ENCODE measurements around the gene AIPL1.
A peak's percentile ranks its signal among the peaks of the same experiment; 100 is the strongest.

Gene AIPL1

GRCh38 chr17:6426356-6427101 lies 8.4 kb downstream of the AIPL1 start:
- DNase-seq (ENCODE audit: low read depth) = no peak
- H3K4me3 ChIP-seq (replicated peaks; ENCODE audit: low read depth, low read length) = no peak overlapping the region
- TF ChIP-seq CTCF (IDR thresholded peaks at IDR 0.05; ENCODE audit: low read length, missing control alignments) = no peak

GRCh38 chr17:6425407-6425806 lies 9.5 kb downstream of the AIPL1 start:
- H3K4me3 ChIP-seq (replicated peaks; ENCODE audit: low read depth, low read length) = no peak overlapping the region
- DNase-seq (ENCODE audit: low read depth) = no peak
- TF ChIP-seq CTCF (IDR thresholded peaks at IDR 0.05; ENCODE audit: low read length, missing control alignments) = no peak

GRCh38 chr17:6423931-6424330 lies 11.0 kb downstream of the AIPL1 start:
- TF ChIP-seq CTCF (IDR thresholded peaks at IDR 0.05; ENCODE audit: low read length, missing control alignments) = no peak
- DNase-seq (ENCODE audit: low read depth) = no peak
- H3K4me3 ChIP-seq (replicated peaks; ENCODE audit: low read depth, low read length) = no peak overlapping the region

DNA sequence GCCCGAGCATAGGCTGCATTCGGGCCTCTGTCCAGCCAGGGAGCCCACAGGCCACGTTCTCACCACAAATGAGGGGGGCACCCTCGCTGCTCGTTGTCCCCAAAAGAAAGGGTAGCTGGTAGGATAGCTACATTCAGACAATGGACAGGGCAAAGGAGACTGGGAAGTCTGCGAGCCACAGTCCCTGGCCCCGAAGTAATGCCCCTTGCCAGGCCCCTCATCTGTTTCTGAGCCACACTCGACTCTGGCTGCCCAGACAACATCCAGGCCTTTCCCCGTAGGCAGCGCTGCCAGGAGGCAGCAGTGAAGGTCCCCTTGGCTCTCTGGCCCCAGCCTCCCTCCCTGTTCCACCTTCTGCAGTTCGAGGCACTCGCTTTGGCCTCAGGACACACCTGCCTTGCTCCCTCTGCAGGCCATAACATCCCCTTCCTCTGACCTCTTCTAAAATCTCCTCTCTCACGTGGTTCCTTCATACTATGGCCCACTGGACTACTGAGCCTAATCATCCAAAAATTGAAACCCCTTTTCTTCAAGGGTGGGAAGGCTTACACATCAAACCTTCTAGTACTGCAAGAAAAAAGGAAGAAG lies 12.2 kb downstream of the AIPL1 start:
- no peak overlapping the region for H3K4me3 ChIP-seq (replicated peaks; ENCODE audit: low read depth, low read length)
- no peak for DNase-seq (ENCODE audit: low read depth)
- no peak for TF ChIP-seq CTCF (IDR thresholded peaks at IDR 0.05; ENCODE audit: low read length, missing control alignments)

GRCh38 chr17:6421700-6422604 lies 13.0 kb downstream of the AIPL1 start:
- no peak overlapping the region for H3K4me3 ChIP-seq (replicated peaks; ENCODE audit: low read depth, low read length)
- peak; percentile 78 for DNase-seq (ENCODE audit: low read depth)
- peak; percentile 85 for TF ChIP-seq CTCF (IDR thresholded peaks at IDR 0.05; ENCODE audit: low read length, missing control alignments)

DNA sequence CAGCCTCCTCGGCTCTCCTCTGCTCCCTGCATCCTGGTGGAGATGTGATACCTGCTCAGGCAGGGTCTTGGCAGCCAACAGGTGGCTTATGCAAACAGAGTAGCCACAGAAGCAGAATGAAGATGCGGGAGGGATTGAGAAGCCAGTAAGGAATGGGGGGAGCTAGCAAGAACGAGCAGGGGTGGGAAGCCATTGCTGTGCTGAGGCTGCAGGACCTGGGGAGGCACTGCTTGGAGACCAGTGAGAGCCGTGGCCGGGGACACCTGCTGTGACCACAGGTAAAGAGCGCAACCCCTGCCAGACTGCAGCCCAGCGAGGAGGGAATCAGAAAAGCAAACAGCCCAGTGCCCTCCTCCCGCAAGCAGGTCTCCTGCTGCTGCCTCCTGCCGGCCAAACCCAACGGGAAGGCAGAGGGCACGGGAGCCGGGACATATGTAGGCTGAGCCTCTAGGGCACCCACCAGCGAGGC lies 14.7 kb downstream of the AIPL1 start:
- H3K4me3 ChIP-seq (replicated peaks; ENCODE audit: low read depth, low read length) = no peak overlapping the region
- peak; percentile 36 for TF ChIP-seq CTCF (IDR thresholded peaks at IDR 0.05; ENCODE audit: low read length, missing control alignments)
- DNase-seq (ENCODE audit: low read depth) = peak; percentile 20

Measured in fibroblast of pulmonary artery (primary cell).